LNCAP (cell line): ENCODE data around the gene PPARD.

ENCODE experiments used
- TF ChIP-seq, protein P1 (sequence below): fragments of 450-650 bp; IDR thresholded peaks from 2 replicates; pipeline ENCODE4 v1.5.1; 2017; ENCODE audit warnings: mild to moderate bottlenecking

PPARD gene

DNA sequence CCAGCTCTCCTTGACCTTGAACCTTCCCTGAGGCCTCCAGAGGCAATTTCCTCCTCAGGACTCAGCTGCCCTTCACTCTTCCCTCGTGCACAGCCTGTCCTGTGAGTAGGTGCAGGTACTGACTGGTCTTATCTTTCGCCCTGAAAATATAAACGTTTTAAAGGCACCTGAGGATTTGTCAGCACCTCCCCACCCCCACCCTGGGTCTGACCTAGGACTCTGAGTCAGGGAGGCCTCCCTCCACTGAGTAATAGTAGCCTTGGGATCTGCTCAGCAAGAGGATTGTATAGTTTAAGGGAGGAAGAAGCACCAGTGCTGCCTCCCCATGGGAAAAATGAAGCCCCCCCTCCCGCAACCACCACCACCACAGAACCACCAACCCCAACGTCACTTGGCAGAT is 54.6 kb downstream of the PPARD start:
- TF ChIP-seq, protein P1, sequence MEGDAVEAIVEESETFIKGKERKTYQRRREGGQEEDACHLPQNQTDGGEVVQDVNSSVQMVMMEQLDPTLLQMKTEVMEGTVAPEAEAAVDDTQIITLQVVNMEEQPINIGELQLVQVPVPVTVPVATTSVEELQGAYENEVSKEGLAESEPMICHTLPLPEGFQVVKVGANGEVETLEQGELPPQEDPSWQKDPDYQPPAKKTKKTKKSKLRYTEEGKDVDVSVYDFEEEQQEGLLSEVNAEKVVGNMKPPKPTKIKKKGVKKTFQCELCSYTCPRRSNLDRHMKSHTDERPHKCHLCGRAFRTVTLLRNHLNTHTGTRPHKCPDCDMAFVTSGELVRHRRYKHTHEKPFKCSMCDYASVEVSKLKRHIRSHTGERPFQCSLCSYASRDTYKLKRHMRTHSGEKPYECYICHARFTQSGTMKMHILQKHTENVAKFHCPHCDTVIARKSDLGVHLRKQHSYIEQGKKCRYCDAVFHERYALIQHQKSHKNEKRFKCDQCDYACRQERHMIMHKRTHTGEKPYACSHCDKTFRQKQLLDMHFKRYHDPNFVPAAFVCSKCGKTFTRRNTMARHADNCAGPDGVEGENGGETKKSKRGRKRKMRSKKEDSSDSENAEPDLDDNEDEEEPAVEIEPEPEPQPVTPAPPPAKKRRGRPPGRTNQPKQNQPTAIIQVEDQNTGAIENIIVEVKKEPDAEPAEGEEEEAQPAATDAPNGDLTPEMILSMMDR, result no peak

DNA sequence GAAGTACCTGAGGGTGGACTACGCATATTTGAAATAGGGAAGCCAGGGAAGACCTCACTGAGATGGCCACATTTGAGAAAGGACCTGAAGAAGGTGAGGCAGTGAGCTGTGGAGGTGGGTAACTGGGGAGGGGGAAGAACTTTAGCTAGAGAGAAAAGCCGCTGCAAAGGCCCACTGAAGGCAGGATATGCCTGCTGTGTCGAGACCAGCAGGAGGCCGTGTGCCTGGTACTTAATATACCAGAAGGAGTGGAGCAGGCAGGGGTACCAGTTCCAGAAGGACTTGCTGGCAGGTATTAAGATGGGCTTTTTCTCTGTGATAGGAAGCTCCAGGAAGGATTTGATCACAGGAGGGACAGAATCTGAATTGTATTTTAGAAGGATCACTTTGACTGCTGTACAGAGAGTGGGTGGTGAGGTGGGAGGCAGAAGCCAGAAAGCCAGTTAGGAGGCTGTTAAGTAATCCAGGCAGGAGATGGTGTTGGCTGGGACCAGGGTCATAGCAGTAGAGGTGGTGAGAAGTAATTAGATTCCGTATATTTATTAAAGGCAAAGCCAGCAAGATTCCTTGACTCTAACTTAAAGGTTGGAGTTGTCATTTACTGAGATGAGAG is 55.6 kb downstream of the PPARD start:
- TF ChIP-seq, protein P1, result no peak

DNA sequence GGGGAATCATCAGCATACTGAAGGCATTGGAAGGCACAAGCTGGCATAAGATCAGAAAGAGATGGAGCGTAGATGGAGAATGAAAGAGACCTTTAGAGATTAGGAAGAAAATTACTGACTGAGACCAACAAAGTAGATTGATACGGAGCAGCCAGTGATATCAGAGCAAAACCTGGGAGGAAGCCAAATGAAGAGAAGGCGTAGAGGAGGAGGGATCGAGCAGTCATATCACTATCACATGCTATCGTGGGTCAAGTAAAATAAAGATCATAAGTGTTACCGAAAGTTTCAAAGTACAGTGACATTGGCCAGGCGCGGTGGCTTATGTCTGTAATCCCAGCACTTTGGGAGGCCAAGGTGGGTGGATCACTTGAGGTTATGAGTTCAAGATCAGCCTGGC is 56.2 kb downstream of the PPARD start:
- TF ChIP-seq, protein P1, result no peak

DNA sequence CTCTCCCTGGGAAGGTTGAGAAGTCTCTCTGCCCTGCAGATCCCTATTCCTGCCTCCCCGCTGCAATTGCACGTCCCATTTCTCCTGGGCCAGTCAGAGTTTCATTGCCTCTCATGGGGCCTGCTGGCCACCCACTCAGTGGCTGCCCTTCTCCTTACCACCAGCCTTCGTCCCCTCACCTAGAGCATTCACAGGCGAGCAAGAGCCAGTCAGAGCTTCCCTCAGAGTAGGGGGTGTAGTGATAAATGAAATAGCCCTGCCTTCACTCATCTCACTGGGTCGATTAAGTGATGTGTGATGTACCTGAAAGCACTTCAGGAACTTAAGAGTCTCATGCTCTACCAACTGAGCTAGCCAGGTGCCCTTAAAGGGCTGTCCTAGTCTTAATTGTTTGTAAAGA is 57.8 kb downstream of the PPARD start:
- TF ChIP-seq, protein P1, result no peak

DNA sequence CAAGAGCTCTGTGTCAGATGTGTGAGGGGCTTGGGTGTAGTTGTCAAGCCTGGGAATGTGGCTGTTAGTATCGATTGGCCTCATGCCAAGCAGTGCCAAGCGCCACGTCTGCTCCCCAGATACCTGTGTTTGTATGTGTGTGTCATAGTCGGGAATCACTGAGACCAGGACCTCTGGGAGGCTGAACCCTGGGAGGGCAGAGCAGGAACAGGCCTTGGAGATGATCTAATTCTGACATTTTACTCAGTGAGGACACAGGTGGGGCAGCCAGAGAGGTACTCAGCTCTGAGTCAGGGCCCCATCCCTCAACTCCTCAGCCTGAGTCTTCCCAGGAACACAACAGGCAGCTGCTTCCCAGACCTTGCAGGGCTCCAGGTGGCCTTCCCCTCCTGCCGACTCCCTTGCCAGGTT is 58.5 kb downstream of the PPARD start:
- TF ChIP-seq, protein P1, result no peak

DNA sequence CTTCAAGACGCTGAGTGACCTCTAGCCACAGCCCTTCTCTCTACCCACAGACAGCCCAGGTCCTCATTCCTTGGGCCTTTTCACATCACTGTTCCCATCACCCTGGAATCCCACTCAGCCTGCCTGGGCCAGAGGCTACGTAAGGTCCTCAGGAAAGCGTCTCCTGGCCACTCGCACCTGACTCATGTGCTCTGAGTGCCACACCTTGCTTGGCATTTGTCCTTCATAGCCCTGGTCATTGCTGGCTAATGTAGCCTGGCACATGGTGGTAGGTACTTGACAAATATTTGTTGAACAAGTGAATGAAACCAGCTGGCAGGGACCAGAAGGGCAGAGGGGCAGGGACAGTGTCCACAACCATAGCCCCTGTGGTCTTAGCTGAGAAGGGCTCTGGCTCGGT is 59.2 kb downstream of the PPARD start:
- TF ChIP-seq, protein P1, result no peak

DNA sequence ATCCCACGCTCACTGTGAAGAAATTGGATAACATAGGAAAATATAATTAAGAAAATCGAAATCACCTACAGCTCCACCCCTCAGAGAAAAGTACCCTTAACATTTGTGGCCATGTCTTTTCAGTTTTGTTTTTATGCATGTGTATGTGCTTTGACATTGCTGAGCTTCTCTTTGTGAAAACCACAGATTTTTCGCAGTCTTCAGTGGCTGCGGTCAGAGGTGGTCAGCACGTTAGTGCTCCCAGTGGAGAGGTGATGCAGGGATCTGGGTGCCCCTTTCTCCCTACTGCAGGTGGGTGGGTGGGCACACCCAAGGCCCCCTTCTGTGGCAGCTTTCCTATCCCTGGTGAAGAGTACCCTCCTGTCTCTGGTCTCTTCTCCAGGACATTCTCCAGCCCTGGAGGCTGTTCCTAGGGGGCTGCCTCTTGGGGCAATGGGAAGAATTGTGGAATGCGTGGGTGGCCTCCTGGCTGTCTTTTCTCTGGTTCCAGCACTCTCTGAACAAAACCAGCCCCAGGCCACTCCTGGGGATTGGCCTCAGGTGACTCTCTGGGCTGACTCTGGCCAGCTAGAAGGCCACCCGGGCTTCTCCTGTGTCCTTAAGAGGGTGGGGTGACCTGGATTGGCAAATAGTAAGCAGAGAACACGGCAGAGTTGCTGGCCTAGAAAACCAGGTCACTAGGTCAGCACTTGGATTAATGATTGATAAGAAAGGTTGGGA is 59.9 kb downstream of the PPARD start:
- TF ChIP-seq, protein P1, result no peak

DNA sequence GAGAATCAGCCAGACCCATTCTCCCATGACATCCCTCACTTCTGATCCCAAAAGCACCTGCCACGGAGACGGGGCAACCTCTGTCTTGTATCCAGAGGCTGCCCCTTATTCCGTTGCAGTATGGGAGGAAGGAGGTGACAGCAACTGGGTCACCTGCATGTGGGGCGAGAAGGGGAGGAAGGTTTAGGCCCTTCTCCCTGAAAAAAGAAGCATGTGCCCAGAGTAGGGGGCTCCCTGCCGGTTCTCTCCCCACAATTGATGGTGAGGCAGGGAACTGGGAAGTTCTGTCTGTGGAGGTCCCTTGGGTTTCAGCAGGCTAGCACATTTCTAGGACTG is 60.5 kb downstream of the PPARD start:
- TF ChIP-seq, protein P1, result no peak
